HEK293 (cell line): Measurements from ENCODE around the gene SZT2.

Experiments used
- KLF8 ChIP-seq: fragments of 450-650 bp; formaldehyde crosslinking; IDR thresholded peaks from 2 replicates; pipeline ENCODE4 v1.5.1; 2016; ENCODE audit warnings: missing biosample characterization, missing genetic modification characterization
- MYNN ChIP-seq: fragments of 450-650 bp; formaldehyde crosslinking; IDR thresholded peaks from 2 replicates; pipeline ENCODE4 v1.5.1; 2016; ENCODE audit warnings: missing biosample characterization, missing genetic modification characterization, borderline replicate concordance
- PBX3 ChIP-seq: sonication (generic); formaldehyde crosslinking; IDR thresholded peaks from 2 replicates; pipeline ENCODE4 v1.8.1; 2022; ENCODE audit warnings: mild to moderate bottlenecking, moderate library complexity, missing genetic modification reagents
- REPIN1 ChIP-seq: fragments of 450-650 bp; formaldehyde crosslinking; IDR thresholded peaks from 2 replicates; pipeline ENCODE4 v1.5.1; 2017; ENCODE audit warnings: missing biosample characterization, missing genetic modification characterization, low read depth
- SP2 ChIP-seq: fragments of 450-650 bp; formaldehyde crosslinking; IDR thresholded peaks from 2 replicates; pipeline ENCODE4 v1.5.1; 2016; ENCODE audit warnings: missing biosample characterization, missing genetic modification characterization
- SP3 ChIP-seq: fragments of 450-650 bp; formaldehyde crosslinking; IDR thresholded peaks from 2 replicates; pipeline ENCODE4 v1.5.1; 2016; ENCODE audit warnings: missing biosample characterization, missing genetic modification characterization
- SP7 ChIP-seq: fragments of 450-650 bp; formaldehyde crosslinking; IDR thresholded peaks from 2 replicates; pipeline ENCODE4 v1.5.1; 2016; ENCODE audit warnings: missing biosample characterization, missing genetic modification characterization
- WT1 ChIP-seq: fragments of 450-650 bp; formaldehyde crosslinking; IDR thresholded peaks from 2 replicates; pipeline ENCODE4 v1.5.1; 2016; ENCODE audit warnings: missing biosample characterization, missing genetic modification characterization
- ZBTB11 ChIP-seq: fragments of 450-650 bp; formaldehyde crosslinking; conservative IDR thresholded peaks from 2 replicates; pipeline ENCODE4 v1.5.1; 2016; ENCODE audit warnings: low read depth, missing biosample characterization, missing genetic modification characterization
- ZBTB20 ChIP-seq: fragments of 450-650 bp; formaldehyde crosslinking; IDR thresholded peaks from 2 replicates; pipeline ENCODE4 v1.5.1; 2016; ENCODE audit warnings: missing biosample characterization, missing genetic modification characterization
- ZEB2 ChIP-seq: fragments of 450-650 bp; formaldehyde crosslinking; IDR thresholded peaks from 2 replicates; pipeline ENCODE4 v1.5.1; 2016; ENCODE audit warnings: missing biosample characterization, missing genetic modification characterization
- ZNF335 ChIP-seq: fragments of 450-650 bp; formaldehyde crosslinking; conservative IDR thresholded peaks from 2 replicates; pipeline ENCODE4 v1.5.1; 2016; ENCODE audit warnings: missing biosample characterization, missing genetic modification characterization
- ZNF366 ChIP-seq: fragments of 450-650 bp; formaldehyde crosslinking; conservative IDR thresholded peaks from 2 replicates; pipeline ENCODE4 v1.5.1; 2016; ENCODE audit warnings: missing biosample characterization, missing genetic modification characterization
- ZNF391 ChIP-seq: fragments of 450-650 bp; formaldehyde crosslinking; IDR thresholded peaks from 2 replicates; pipeline ENCODE4 v1.5.1; 2016; ENCODE audit warnings: low read depth, missing biosample characterization, missing genetic modification characterization, borderline replicate concordance
- ZNF501 ChIP-seq: fragments of 450-650 bp; formaldehyde crosslinking; IDR thresholded peaks from 2 replicates; pipeline ENCODE4 v1.5.1; 2016; ENCODE audit warnings: missing biosample characterization, missing genetic modification characterization
- ZNF654 ChIP-seq: fragments of 450-650 bp; formaldehyde crosslinking; IDR thresholded peaks from 2 replicates; pipeline ENCODE4 v1.5.1; 2016; ENCODE audit warnings: low read depth, missing biosample characterization, missing genetic modification characterization
- ZSCAN30 ChIP-seq: fragments of 450-650 bp; IDR thresholded peaks from 2 replicates; pipeline ENCODE4 v1.5.1; 2018; ENCODE audit warnings: missing biosample characterization, mild to moderate bottlenecking, missing genetic modification characterization, moderate library complexity
- ZXDB ChIP-seq: fragments of 450-650 bp; formaldehyde crosslinking; IDR thresholded peaks from 2 replicates; pipeline ENCODE4 v1.5.1; 2016; ENCODE audit warnings: missing biosample characterization, missing genetic modification characterization
- TF ChIP-seq, protein P1 (sequence below): fragments of 450-650 bp; formaldehyde crosslinking; IDR thresholded peaks from 2 replicates; pipeline ENCODE4 v1.5.1; 2016; ENCODE audit warnings: missing biosample characterization, missing genetic modification characterization
- TF ChIP-seq, protein P2 (sequence below): fragments of 450-650 bp; formaldehyde crosslinking; IDR thresholded peaks from 2 replicates; pipeline ENCODE4 v1.5.1; 2016; ENCODE audit warnings: missing biosample characterization, missing genetic modification characterization

Gene SZT2

GRCh38 chr1:43453442-43454269 is 64.0 kb downstream of the SZT2 start, which contains the start of gene HYI (continued):
- TF ChIP-seq, protein P1, sequence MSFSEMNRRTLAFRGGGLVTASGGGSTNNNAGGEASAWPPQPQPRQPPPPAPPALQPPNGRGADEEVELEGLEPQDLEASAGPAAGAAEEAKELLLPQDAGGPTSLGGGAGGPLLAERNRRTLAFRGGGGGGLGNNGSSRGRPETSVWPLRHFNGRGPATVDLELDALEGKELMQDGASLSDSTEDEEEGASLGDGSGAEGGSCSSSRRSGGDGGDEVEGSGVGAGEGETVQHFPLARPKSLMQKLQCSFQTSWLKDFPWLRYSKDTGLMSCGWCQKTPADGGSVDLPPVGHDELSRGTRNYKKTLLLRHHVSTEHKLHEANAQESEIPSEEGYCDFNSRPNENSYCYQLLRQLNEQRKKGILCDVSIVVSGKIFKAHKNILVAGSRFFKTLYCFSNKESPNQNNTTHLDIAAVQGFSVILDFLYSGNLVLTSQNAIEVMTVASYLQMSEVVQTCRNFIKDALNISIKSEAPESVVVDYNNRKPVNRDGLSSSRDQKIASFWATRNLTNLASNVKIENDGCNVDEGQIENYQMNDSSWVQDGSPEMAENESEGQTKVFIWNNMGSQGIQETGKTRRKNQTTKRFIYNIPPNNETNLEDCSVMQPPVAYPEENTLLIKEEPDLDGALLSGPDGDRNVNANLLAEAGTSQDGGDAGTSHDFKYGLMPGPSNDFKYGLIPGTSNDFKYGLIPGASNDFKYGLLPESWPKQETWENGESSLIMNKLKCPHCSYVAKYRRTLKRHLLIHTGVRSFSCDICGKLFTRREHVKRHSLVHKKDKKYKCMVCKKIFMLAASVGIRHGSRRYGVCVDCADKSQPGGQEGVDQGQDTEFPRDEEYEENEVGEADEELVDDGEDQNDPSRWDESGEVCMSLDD = peak; percentile 67; the same call in 1 of the 2 replicates
- TF ChIP-seq SP3 (tag by site-specific recombination) (peak; percentile 46; the same call in 1 of the 2 replicates), ZNF335 (tag by site-specific recombination) (peak; percentile 96), ZNF654 (no peak), ZXDB (tag by site-specific recombination) (0 out of 2 replicates have a peak, but pooled peaks have one; percentile 22), REPIN1 (tag by site-specific recombination) (no peak), ZNF501 (peak; percentile 27; the same call in 1 of the 2 replicates), SP7 (tag by site-specific recombination) (0 out of 2 replicates have a peak, but pooled peaks have one; percentile 1), MYNN (tag by site-specific recombination) (no peak), WT1 (tag by site-specific recombination) (peak; percentile 30; the same call in 1 of the 2 replicates), ZNF366 (tag by site-specific recombination) (peak; percentile 66), ZBTB20 (tag by site-specific recombination) (peak; percentile 76; the same call in 1 of the 2 replicates), ZEB2 (peak; percentile 27; the same call in 1 of the 2 replicates), ZSCAN30 (tag by site-specific recombination) (0 out of 2 replicates have a peak, but pooled peaks have one; percentile 36), KLF8 (tag by site-specific recombination) (peak; percentile 63), SP2 (tag by site-specific recombination) (peak; percentile 71), ZNF391 (tag by site-specific recombination) (no peak), ZBTB11 (tag by site-specific recombination) (peak; percentile 40; the same call in 1 of the 2 replicates), PBX3 (CRISPR knock-in tag) (peak; percentile 53; the same call in 1 of the 2 replicates)
- TF ChIP-seq, protein P2, sequence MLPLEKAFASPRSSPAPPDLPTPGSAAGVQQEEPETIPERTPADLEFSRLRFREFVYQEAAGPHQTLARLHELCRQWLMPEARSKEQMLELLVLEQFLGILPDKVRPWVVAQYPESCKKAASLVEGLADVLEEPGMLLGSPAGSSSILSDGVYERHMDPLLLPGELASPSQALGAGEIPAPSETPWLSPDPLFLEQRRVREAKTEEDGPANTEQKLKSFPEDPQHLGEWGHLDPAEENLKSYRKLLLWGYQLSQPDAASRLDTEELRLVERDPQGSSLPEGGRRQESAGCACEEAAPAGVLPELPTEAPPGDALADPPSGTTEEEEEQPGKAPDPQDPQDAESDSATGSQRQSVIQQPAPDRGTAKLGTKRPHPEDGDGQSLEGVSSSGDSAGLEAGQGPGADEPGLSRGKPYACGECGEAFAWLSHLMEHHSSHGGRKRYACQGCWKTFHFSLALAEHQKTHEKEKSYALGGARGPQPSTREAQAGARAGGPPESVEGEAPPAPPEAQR = no peak
